Liver (tissue), 9 donors: ENCODE data around the gene PEX5L. TPM values are rescaled to one million over a fixed set of nuclear protein-coding genes. Genes with fewer than 3 reads are reported as not detected.

Experiments
- DNase-seq: peaks from one replicate; pipeline ENCODE4 v3.0.0-alpha.2; 2017; ENCODE audit warnings: low spot score
- H3K27ac ChIP-seq, 2 donors: one replicate each; pipeline ENCODE4 v1.7.0; 2013; ENCODE audit warnings: inconsistent platforms in 2 of 2, low read length in 2 of 2, control low read depth in 1 of 2, low read depth in 1 of 2, mild to moderate bottlenecking in 1 of 2
- H3K27me3 ChIP-seq, 4 donors: one replicate each; pipeline versions ENCODE4 v1.6.1 to v1.7.0; 2013; ENCODE audit warnings: low read length in 3 of 4, inconsistent platforms in 1 of 4, mild to moderate bottlenecking in 1 of 4, moderate library complexity in 1 of 4; ENCODE audit not compliant: control insufficient read depth in 4 of 4, insufficient read depth in 4 of 4
- H3K36me3 ChIP-seq, 4 donors: one replicate each; pipeline versions ENCODE4 v1.6.1 to v1.7.0; 2013; ENCODE audit warnings: low read length in 3 of 4, mild to moderate bottlenecking in 3 of 4, low read depth in 1 of 4, moderate library complexity in 1 of 4; ENCODE audit not compliant: control insufficient read depth in 4 of 4, insufficient read depth in 3 of 4
- H3K4me1 ChIP-seq, 4 donors: one replicate each; pipeline versions ENCODE4 v1.6.1 to v1.7.0; 2013; ENCODE audit warnings: low read length in 3 of 4, mild to moderate bottlenecking in 3 of 4, moderate library complexity in 1 of 4; ENCODE audit not compliant: control insufficient read depth in 4 of 4, insufficient read depth in 4 of 4
- H3K4me3 ChIP-seq, 3 donors: one replicate each; pipeline versions ENCODE4 v1.6.1 to v1.7.0; 2013; ENCODE audit warnings: low read length in 3 of 3, control low read depth in 1 of 3, low read depth in 1 of 3, mild to moderate bottlenecking in 1 of 3
- H3K9ac ChIP-seq, 2 donors: one replicate each; pipeline ENCODE4 v1.7.0; 2013; ENCODE audit warnings: low read length in 2 of 2, mild to moderate bottlenecking in 2 of 2, moderate library complexity in 2 of 2, control low read depth in 1 of 2, low read depth in 1 of 2
- H3K9me3 ChIP-seq, 4 donors: one replicate each; pipeline versions ENCODE4 v1.6.1 to v1.7.0; 2013; ENCODE audit warnings: low read length in 3 of 4; ENCODE audit not compliant: control insufficient read depth in 4 of 4
- ATF3 ChIP-seq: IDR thresholded peaks from 2 replicates; pipeline ENCODE4 v1.6.1; 2016; ENCODE audit warnings: antibody characterized with exemption
- EGR1 ChIP-seq, 2 donors: IDR thresholded peaks; 2 replicates each; pipeline ENCODE4 v1.6.1; 2016 to 2018; ENCODE audit warnings: antibody characterized with exemption in 2 of 2, low read depth in 2 of 2
- FOXA1 ChIP-seq: IDR thresholded peaks from 2 replicates; pipeline ENCODE4 v1.6.1; 2016; ENCODE audit warnings: antibody characterized with exemption
- FOXA2 ChIP-seq: IDR thresholded peaks from 2 replicates; pipeline ENCODE4 v1.6.1; 2016; ENCODE audit warnings: antibody characterized with exemption
- GABPA ChIP-seq, 2 donors: IDR thresholded peaks in 1 of 2; conservative IDR thresholded peaks in 1 of 2; 2 replicates each; pipeline ENCODE4 v1.6.1; 2016; ENCODE audit warnings: antibody characterized with exemption in 2 of 2, mild to moderate bottlenecking in 1 of 2, moderate library complexity in 1 of 2
- HNF4A ChIP-seq, 2 donors: conservative IDR thresholded peaks; 2 replicates each; pipeline ENCODE4 v1.6.1; 2016; ENCODE audit warnings: antibody characterized with exemption in 2 of 2, mild to moderate bottlenecking in 2 of 2
- HNF4G ChIP-seq: IDR thresholded peaks from 2 replicates; pipeline ENCODE4 v1.6.1; 2016; ENCODE audit warnings: antibody characterized with exemption
- JUND ChIP-seq, 2 donors: IDR thresholded peaks; 2 replicates each; pipeline ENCODE4 v1.6.1; 2016; ENCODE audit warnings: antibody characterized with exemption in 2 of 2
- MAX ChIP-seq: IDR thresholded peaks from 2 replicates; pipeline ENCODE4 v1.6.1; 2016; ENCODE audit warnings: antibody characterized with exemption
- NR2F2 ChIP-seq: IDR thresholded peaks from 2 replicates; pipeline ENCODE4 v1.6.1; 2016; ENCODE audit warnings: antibody characterized with exemption
- RAD21 ChIP-seq, 2 donors: IDR thresholded peaks; 2 replicates each; pipeline ENCODE4 v1.6.1; 2016; ENCODE audit warnings: antibody characterized with exemption in 2 of 2, mild to moderate bottlenecking in 2 of 2
- REST ChIP-seq: IDR thresholded peaks from 2 replicates; pipeline ENCODE4 v1.6.1; 2016; ENCODE audit warnings: antibody characterized with exemption, mild to moderate bottlenecking
- TAF1 ChIP-seq: conservative IDR thresholded peaks from 2 replicates; pipeline ENCODE4 v1.6.1; 2016; ENCODE audit warnings: antibody characterized with exemption, mild to moderate bottlenecking
- YY1 ChIP-seq: IDR thresholded peaks from 2 replicates; pipeline ENCODE4 v1.6.1; 2016; ENCODE audit warnings: antibody characterized with exemption, mild to moderate bottlenecking
- ZBTB33 ChIP-seq: IDR thresholded peaks from 2 replicates; pipeline ENCODE4 v1.6.1; 2016; ENCODE audit warnings: antibody characterized with exemption
- WGBS: extraction: QIAGEN DNeasy Blood & Tissue Kit; methylation state at CpG from one replicate; pipeline ENCODE4 v1.1.7; 2013; 5-methylcytosine and 5-hydroxymethylcytosine counted together
- polyA plus RNA-seq, 2 donors: library from polyadenylated mRNA; stranded (reverse) in 1 of 2; unstranded in 1 of 2; fragments of 200-250 nt in 1 of 2; fragments of >200 nt in 1 of 2; fragmentation: Nextera tagmentation in 1 of 2; extraction: Ambion mirVana in 1 of 2; gene quantifications; one replicate each; pipeline versions ENCODE4 v1.2.1 to v1.2.3, GENCODE V29; 2013 to 2015
- total RNA-seq, 2 donors: library from RNA; depleted of rRNA; stranded (reverse); fragments of >200 nt; gene quantifications; one replicate each; pipeline ENCODE4 v1.2.3, GENCODE V29; 2014
- donor health status: healthy.
- donor health status: healthy.
- donor health status: healthy.
- donor health status: healthy.
- donor health status: healthy.

The PEX5L gene
- total and polyA plus RNA-seq, 4 donors: 0.03 TPM; not detected in 3

GRCh38 chr3:179775416-179776122 lies 261.2 kb downstream of the PEX5L start:
- WGBS: 98% methylated on average over 28 of the region's 28 CpGs
- H3K4me3 ChIP-seq: no peak overlapping the region
- no peaks in the 10 kb centered on the region for H3K27me3 ChIP-seq
- DNase-seq: no peak
- H3K9ac ChIP-seq: no peak overlapping the region
- no peaks in the 10 kb centered on the region for H3K9me3 ChIP-seq
- TF ChIP-seq RAD21 (IDR thresholded peaks at IDR 0.05) (no peak), GABPA (IDR thresholded peaks at IDR 0.05 in 1 of 2, conservative IDR thresholded peaks at IDR 0.05 in 1 of 2) (no peak), ZBTB33 (no peak), EGR1 (IDR thresholded peaks at IDR 0.05; ENCODE audit: low read depth in 2 of 2) (no peak), MAX (no peak), FOXA2 (no peak), REST (no peak), JUND (IDR thresholded peaks at IDR 0.05) (no peak), YY1 (no peak), ATF3 (no peak), TAF1 (no peak), NR2F2 (no peak), HNF4G (no peak), HNF4A (conservative IDR thresholded peaks at IDR 0.05) (no peak)
- H3K4me1 ChIP-seq: no peaks in the 10 kb centered on the region
- no peak overlapping the region for H3K27ac ChIP-seq
- peaks cover 2 to 8% (median 4%) of the 10 kb centered on the region in 4 donors for H3K36me3 ChIP-seq

GRCh38 chr3:179772297-179772696 lies 264.4 kb downstream of the PEX5L start:
- no peak overlapping the region for H3K9ac ChIP-seq
- DNase-seq: no peak
- no peaks in the 10 kb centered on the region for H3K4me1 ChIP-seq
- H3K9me3 ChIP-seq: no peaks in the 10 kb centered on the region
- H3K4me3 ChIP-seq: no peak overlapping the region
- peaks cover 2 to 10% (median 7%) of the 10 kb centered on the region in 4 donors for H3K36me3 ChIP-seq
- WGBS: 79% methylated on average over 5 of the region's 5 CpGs
- no peaks in the 10 kb centered on the region for H3K27me3 ChIP-seq
- H3K27ac ChIP-seq: no peak overlapping the region
- no peak for TF ChIP-seq TAF1
- no peak for TF ChIP-seq FOXA2
- TF ChIP-seq FOXA1: no peak
- no peak for TF ChIP-seq HNF4G
- TF ChIP-seq JUND (IDR thresholded peaks at IDR 0.05): no peak
